PC-9 (cell line): ENCODE data around the gene DNM3. TPM values are rescaled to one million over a fixed set of nuclear protein-coding genes. Genes with fewer than 3 reads are reported as not detected.

Experiments
- BruUV-seq: library from RNA; stranded (reverse); fragments of 400-500 nt; replicated peaks from 2 replicates; lab custom pipeline; 2021; lab: Mats Ljungman, UMichigan
- CTCF ChIA-PET: fragments of 300-600 bp; sonication (Branson Sonifier 250); formaldehyde crosslinking; loops from one replicate; lab custom pipeline; 2022; ENCODE audit warnings: antibody characterized with exemption; lab: Charles Lee
- POLR2A ChIA-PET: fragments of 300-600 bp; sonication (Branson Sonifier 250); formaldehyde crosslinking; loops from one replicate; lab custom pipeline; 2022; ENCODE audit warnings: antibody characterized with exemption; ENCODE audit not compliant: unreplicated experiment; lab: Charles Lee
- DNase-seq, 2 experiments: peaks; one replicate each; pipeline versions ENCODE4 v3.0.0 to v3.0.0-alpha.2; 2015 to 2022; ENCODE audit warnings: mixed read lengths in 1 of 2
- H2AFZ ChIP-seq: fragments of 200-600 bp; sonication (generic); 2 replicates; pipeline ENCODE4 v1.8.1; 2017; ENCODE audit warnings: antibody characterized with exemption
- H3F3A ChIP-seq: fragments of 200-600 bp; sonication (generic); 2 replicates; pipeline ENCODE4 v1.8.1; 2017; ENCODE audit warnings: antibody characterized with exemption, mild to moderate bottlenecking, low read depth; ENCODE audit not compliant: insufficient read depth
- H3K27ac ChIP-seq: fragments of 200-600 bp; sonication (generic); 2 replicates; pipeline ENCODE4 v1.6.1; 2016; ENCODE audit warnings: mixed run types
- H3K27me3 ChIP-seq: fragments of 200-600 bp; sonication (generic); 2 replicates; pipeline ENCODE4 v1.6.1; 2016; ENCODE audit warnings: low read depth, mixed run types; ENCODE audit not compliant: insufficient read depth
- H3K36me3 ChIP-seq: fragments of 200-600 bp; sonication (generic); 2 replicates; pipeline ENCODE4 v1.6.1; 2016; ENCODE audit warnings: low read depth, mixed run types
- H3K4me1 ChIP-seq: fragments of 200-600 bp; sonication (generic); replicated peaks from 2 replicates; pipeline ENCODE4 v1.6.1; 2016; ENCODE audit warnings: mixed run types; ENCODE audit not compliant: insufficient read depth
- H3K4me2 ChIP-seq: fragments of 200-600 bp; sonication (generic); 2 replicates; pipeline ENCODE4 v1.6.1; 2017; ENCODE audit warnings: mixed run types
- H3K4me3 ChIP-seq: fragments of 200-600 bp; sonication (generic); 2 replicates; pipeline ENCODE4 v1.6.1; 2016; ENCODE audit warnings: mixed run types
- H3K79me2 ChIP-seq: fragments of 200-600 bp; sonication (generic); 2 replicates; pipeline ENCODE4 v1.6.1; 2017; ENCODE audit warnings: low read depth, mixed run types
- H3K9me2 ChIP-seq: fragments of 200-600 bp; sonication (generic); 2 replicates; pipeline ENCODE4 v1.8.1; 2017; ENCODE audit warnings: mild to moderate bottlenecking; ENCODE audit not compliant: insufficient read depth
- H3K9me3 ChIP-seq: fragments of 200-600 bp; sonication (generic); 2 replicates; pipeline ENCODE4 v1.8.1; 2016; ENCODE audit warnings: low read depth; ENCODE audit not compliant: insufficient read depth
- H4K20me1 ChIP-seq: fragments of 200-600 bp; sonication (generic); 2 replicates; pipeline ENCODE4 v1.8.1; 2017; ENCODE audit not compliant: insufficient read depth
- CTCF ChIP-seq: fragments of 200-600 bp; sonication (generic); conservative IDR thresholded peaks from 2 replicates; pipeline ENCODE4 v1.6.1; 2017; ENCODE audit warnings: mixed run types, antibody characterized with exemption, mild to moderate bottlenecking, moderate library complexity
- EZH2 ChIP-seq: fragments of 200-600 bp; sonication (generic); IDR thresholded peaks from 2 replicates; pipeline ENCODE4 v1.8.0; 2017; ENCODE audit warnings: antibody characterized with exemption, low read depth
- intact Hi-C: fragments of 100-400 bp; cut with micrococcal nuclease; formaldehyde crosslinking; loops from one replicate; pipeline ENCODE4 v1.10.0; 2022; ENCODE audit not compliant: unreplicated experiment
- total RNA-seq: library from RNA; stranded (reverse); gene quantifications from 2 replicates; pipeline ENCODE4 v1.2.3, GENCODE V29; 2021

DNM3 gene
- total RNA-seq, 1 experiment from 2014 or later = 1.7 TPM

GRCh38 chr1:172220376-172220775 is 379.1 kb downstream of the DNM3 start:
- H3K27me3 ChIP-seq = no peaks in the 10 kb centered on the region
- intact Hi-C loops = no loop called here

GRCh38 chr1:172221436-172221835 is 380.1 kb downstream of the DNM3 start:
- no peaks in the 10 kb centered on the region for H3F3A ChIP-seq
- H3K79me2 ChIP-seq = no peaks in the 10 kb centered on the region
- H3K4me1 ChIP-seq = no peaks in the 10 kb centered on the region
- H3K4me3 ChIP-seq = no peak overlapping the region
- H3K36me3 ChIP-seq = no peaks in the 10 kb centered on the region
- no peaks in the 10 kb centered on the region for H3K27me3 ChIP-seq
- CTCF ChIA-PET = no interaction called here
- H3K9me2 ChIP-seq = no peaks in the 10 kb centered on the region
- TF ChIP-seq CTCF (no peak), EZH2 (no peak)
- no TSS peak for BruUV-seq
- POLR2A ChIA-PET = no interaction called here
- no peaks in the 10 kb centered on the region for H3K9me3 ChIP-seq
- no peaks in the 10 kb centered on the region for H4K20me1 ChIP-seq
- intact Hi-C loops = no loop called here
- no peak for DNase-seq
- no peak overlapping the region for H3K27ac ChIP-seq
- H2AFZ ChIP-seq = no peak overlapping the region
- H3K4me2 ChIP-seq = no peak overlapping the region

More at GRCh38 chr1:172220376-172220775, 379.1 kb downstream of the DNM3 start:
- Histone ChIP-seq H4K20me1 (no peaks in the 10 kb centered on the region), H3K79me2 (no peaks in the 10 kb centered on the region), H3K27ac (no peak overlapping the region), H3F3A (no peaks in the 10 kb centered on the region), H2AFZ (no peak overlapping the region), H3K4me1 (no peaks in the 10 kb centered on the region), H3K36me3 (no peaks in the 10 kb centered on the region), H3K9me2 (no peaks in the 10 kb centered on the region), H3K4me3 (no peak overlapping the region), H3K9me3 (no peaks in the 10 kb centered on the region), H3K4me2 (no peak overlapping the region)
- TF ChIP-seq CTCF (no peak), EZH2 (no peak)
- CTCF ChIA-PET = no interaction called here
- DNase-seq = no peak
- POLR2A ChIA-PET = no interaction called here
- BruUV-seq = no TSS peak

GRCh38 chr1:172224871-172225270 is 383.6 kb downstream of the DNM3 start:
- POLR2A ChIA-PET = no interaction called here
- CTCF ChIA-PET = no interaction called here

More at GRCh38 chr1:172224871-172225270, 383.6 kb downstream of the DNM3 start:
- no TSS peak for BruUV-seq
- Histone ChIP-seq H3K27ac (no peak overlapping the region), H3K9me2 (peaks cover 4% of the 10 kb centered on the region; the same call in 1 of the 2 replicates), H3K36me3 (no peaks in the 10 kb centered on the region), H4K20me1 (no peaks in the 10 kb centered on the region), H3K9me3 (no peaks in the 10 kb centered on the region), H3K4me3 (no peak overlapping the region), H3K4me2 (no peak overlapping the region), H3K79me2 (no peaks in the 10 kb centered on the region), H2AFZ (no peak overlapping the region), H3K4me1 (no peaks in the 10 kb centered on the region), H3F3A (no peaks in the 10 kb centered on the region), H3K27me3 (no peaks in the 10 kb centered on the region)
- TF ChIP-seq CTCF = no peak
- TF ChIP-seq EZH2 = no peak
- DNase-seq = no peak
- intact Hi-C loops = no loop called here
